GM19397 (cell line): ENCODE measurements around the gene APBA2.

Experiments used
- ATAC-seq: cut with Tn5 transposase; IDR thresholded peaks from one replicate; pipeline ENCODE4 v1.9.1; 2021; ENCODE audit warnings: mild to moderate bottlenecking, moderate library complexity; ENCODE audit not compliant: unreplicated experiment

APBA2 gene

DNA sequence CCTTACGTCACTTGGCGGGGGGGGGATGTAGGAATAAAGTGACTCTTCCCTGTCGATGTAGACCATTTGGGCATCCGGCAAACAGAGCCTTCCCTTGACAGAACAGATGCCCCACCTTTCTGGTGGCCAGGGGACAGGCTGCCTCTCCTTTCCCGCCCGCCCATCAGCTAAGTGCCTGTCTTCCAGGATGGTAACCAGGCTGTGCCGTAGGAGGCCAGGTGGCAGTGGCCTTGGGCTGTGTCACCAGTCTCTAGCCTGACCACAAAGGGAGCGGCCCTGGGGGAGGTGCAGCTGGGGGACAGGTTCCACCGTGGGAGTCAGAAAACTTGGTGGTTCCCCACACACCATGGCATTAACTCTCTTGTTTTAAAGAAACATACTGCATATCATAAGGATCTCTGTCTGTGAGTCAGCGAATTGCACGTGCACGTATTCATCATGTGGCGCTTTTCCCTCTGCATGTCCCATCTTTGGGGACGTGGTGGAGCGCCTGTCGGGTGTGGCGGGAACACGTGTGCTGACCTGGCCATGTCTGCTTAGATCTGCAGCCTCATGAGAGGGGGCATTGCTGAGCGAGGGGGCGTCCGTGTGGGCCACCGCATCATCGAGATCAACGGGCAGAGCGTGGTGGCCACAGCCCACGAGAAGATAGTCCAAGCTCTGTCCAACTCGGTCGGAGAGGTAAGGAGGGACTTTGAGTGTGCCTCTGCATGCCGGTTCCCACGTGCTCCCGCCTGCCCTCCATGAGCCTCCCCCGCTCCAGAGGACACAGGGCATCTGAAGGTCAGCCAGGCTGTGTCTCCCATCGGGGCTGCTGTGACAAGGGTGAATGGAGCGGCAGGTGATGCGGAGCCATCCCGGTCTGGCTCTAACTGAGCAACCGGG lies 227.8 kb downstream of the APBA2 start:
- no peak for ATAC-seq

- no peak for ATAC-seq
These were observed 228.7 kb downstream of the APBA2 start for GRCh38 chr15:29114221-29115092.

DNA sequence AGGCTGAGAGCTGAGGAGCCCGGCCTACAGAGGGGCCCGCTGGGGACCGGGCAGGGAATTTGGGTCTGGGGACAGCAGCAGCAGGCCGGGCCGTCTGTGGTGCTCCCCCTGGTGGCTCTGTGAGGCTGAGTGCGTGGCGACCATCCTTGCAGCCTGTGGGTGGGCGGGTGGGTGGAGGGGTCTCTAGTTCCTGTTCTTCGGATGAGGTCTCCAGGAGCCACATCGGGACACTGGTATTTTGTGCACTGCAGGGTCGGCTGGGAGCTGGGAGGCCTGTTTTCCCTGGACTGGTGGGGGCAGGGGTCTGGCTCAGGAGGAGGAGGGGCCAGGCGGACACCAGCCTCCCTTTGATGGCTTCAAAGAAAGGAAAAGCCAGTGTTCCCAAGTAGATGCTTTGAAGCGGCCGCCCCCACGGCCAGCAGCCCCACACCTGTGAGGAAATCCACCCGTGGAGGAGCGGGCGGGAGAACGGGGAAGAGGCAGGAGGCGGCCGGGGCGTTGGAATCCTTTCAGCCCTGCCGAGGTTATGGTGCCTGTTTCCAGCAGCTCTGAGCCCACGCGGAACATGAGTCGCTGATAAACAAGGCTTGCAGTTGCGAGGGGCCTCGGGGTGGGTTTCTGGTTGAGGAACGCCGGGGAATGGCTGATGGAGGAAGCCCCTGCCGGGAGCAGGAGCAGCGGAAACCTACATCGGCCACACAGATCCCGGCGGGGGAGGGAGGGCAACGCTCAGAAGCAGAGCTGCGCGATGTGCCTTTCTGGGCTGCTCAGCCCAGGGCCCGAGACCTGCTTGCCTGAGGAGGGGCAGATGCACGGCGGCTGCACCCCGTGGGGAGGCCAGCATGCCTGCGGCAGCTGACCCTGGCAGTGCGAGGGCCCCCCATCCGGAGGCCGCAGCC lies 229.6 kb downstream of the APBA2 start:
- ATAC-seq, result no peak

DNA sequence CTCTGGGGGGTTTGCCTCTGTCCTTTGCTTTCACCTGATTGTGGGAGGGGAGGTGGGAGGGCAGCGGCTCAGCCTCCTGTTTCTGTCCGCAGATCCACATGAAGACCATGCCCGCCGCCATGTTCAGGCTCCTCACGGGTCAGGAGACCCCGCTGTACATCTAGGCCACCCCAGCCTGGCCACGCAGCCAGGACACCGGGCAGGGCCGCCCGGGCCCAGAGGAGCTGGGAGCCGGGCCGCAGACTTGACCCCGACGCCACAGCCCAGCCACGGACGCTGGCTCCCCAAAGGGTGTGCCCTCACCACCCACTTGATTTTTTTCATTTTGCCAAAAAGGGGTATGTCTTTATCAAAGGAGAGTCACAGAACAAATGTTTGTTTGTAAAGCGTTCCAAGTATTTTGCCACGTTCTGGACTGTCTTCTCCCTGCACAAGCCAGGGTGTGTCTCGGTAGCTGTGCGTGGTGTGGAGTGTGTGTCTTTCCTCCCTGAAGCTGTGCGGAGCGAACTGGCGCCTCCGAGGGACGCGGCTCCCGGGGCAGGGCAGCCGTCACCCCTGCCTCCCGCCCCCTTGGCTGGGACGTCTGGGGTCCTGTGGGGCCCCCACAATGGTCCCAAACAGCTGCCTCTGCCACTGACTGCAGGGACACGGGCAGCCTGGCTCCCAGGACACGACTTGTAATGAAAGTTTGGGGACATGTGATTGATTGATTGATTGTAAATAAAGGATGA lies 231.4 kb downstream of the APBA2 start:
- no peak for ATAC-seq

GRCh38 chr15:29117778-29118177 lies 232.0 kb downstream of the APBA2 start:
- ATAC-seq, result no peak

- no peak for ATAC-seq
These were observed 234.1 kb downstream of the APBA2 start for GRCh38 chr15:29119847-29120246.

- no peak for ATAC-seq
These were observed 235.0 kb downstream of the APBA2 start for GRCh38 chr15:29120593-29121368.

DNA sequence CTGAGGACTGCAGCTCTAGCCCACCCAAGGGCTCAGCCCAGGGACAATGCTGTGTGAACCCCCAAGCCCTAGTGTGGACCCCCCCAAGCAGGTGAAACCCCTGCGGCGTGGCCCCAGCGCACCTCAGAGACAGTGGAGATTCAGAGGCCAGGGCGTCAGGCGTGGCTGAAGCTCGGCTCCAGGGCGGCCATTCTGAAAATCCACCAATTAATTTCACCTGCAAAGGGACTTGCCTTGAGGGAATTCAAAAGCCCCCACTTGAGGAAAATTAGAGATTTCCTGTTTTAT lies 235.5 kb downstream of the APBA2 start:
- ATAC-seq, result no peak

- no peak for ATAC-seq
These were observed 236.1 kb downstream of the APBA2 start for GRCh38 chr15:29121907-29122306.

- ATAC-seq, result no peak
These were observed 236.7 kb downstream of the APBA2 start for GRCh38 chr15:29122506-29122905.

- no peak for ATAC-seq
These were observed 237.4 kb downstream of the APBA2 start for GRCh38 chr15:29123171-29123570.

GRCh38 chr15:29123991-29124390 lies 238.2 kb downstream of the APBA2 start:
- no peak for ATAC-seq

GRCh38 chr15:29124581-29125381 lies 239.0 kb downstream of the APBA2 start:
- no peak for ATAC-seq

GRCh38 chr15:29125382-29126207 lies 239.8 kb downstream of the APBA2 start:
- ATAC-seq, result no peak

DNA sequence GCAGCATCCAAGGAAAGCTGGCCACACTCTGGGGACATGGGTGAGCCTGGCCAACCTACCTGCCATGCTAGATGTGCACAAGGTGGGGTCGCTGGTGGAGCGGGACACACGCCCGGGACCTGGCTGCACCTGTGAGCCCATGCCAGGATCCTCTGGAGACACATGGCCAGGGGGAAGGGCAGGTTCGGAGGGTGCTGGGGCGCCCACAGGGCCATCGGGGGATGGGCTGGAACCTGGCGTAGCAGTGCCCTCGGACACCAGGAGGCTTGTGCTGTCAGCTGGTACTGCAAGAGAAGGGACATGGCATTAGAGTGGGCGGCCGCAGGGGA lies 240.4 kb downstream of the APBA2 start:
- no peak for ATAC-seq

DNA sequence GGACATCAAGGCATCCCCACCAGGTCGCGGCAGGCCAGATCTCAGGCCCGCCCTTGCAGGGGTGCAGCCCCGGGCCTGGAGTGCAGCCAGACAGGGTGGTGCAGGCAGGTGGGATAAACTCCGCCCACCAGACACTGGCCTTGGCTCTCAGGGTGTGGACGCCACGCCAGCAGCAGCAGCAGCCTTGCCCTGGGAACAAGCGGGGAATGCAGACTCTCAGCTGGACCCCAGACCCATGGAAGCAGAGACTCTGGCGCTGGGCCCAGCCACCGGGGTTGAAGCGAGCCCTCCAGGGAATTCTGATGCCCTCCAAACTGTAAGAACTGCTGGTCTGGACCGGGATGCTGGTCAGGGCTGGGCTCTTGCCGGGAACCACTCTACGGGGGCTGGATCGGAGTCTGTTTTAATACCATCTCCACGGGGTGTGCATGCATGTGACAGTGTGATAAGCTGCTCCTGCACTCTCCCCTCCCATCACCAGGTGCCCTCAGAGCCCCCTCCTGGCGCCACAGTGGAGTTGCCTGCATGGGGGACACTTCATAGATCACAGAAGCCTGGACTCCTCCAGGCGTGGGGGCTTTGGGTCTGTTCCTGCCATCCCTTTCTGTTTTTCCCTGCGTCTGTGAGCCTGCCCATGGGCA lies 241.2 kb downstream of the APBA2 start:
- no peak for ATAC-seq

- no peak for ATAC-seq
These were observed 242.0 kb downstream of the APBA2 start for GRCh38 chr15:29127506-29128430.
